GM10266 (cell line): ENCODE measurements around the gene DHX29.

ENCODE experiments used
- DNase-seq: peaks from one replicate; pipeline ENCODE4 v3.0.0; 2012; ENCODE audit errors: extremely low spot score
- TF ChIP-seq, protein P1 (sequence below): IDR thresholded peaks from 2 replicates; pipeline ENCODE4 v1.5.1; 2012; ENCODE audit warnings: mild to moderate bottlenecking, low read depth; ENCODE audit not compliant: control insufficient read depth, insufficient read depth; ENCODE audit errors: missing control alignments

Gene DHX29

GRCh38 chr5:55276771-55277170, 30.7 kb downstream of the DHX29 start:
- no peak for DNase-seq

GRCh38 chr5:55258339-55258738, 49.2 kb downstream of the DHX29 start:
- no peak for DNase-seq
- TF ChIP-seq, protein P1, sequence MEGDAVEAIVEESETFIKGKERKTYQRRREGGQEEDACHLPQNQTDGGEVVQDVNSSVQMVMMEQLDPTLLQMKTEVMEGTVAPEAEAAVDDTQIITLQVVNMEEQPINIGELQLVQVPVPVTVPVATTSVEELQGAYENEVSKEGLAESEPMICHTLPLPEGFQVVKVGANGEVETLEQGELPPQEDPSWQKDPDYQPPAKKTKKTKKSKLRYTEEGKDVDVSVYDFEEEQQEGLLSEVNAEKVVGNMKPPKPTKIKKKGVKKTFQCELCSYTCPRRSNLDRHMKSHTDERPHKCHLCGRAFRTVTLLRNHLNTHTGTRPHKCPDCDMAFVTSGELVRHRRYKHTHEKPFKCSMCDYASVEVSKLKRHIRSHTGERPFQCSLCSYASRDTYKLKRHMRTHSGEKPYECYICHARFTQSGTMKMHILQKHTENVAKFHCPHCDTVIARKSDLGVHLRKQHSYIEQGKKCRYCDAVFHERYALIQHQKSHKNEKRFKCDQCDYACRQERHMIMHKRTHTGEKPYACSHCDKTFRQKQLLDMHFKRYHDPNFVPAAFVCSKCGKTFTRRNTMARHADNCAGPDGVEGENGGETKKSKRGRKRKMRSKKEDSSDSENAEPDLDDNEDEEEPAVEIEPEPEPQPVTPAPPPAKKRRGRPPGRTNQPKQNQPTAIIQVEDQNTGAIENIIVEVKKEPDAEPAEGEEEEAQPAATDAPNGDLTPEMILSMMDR: no peak

More at GRCh38 chr5:55276771-55277170, 30.7 kb downstream of the DHX29 start:
- TF ChIP-seq, protein P1: no peak

GRCh38 chr5:55254802-55255201, 52.7 kb downstream of the DHX29 start:
- TF ChIP-seq, protein P1: no peak
- DNase-seq: no peak

DNA sequence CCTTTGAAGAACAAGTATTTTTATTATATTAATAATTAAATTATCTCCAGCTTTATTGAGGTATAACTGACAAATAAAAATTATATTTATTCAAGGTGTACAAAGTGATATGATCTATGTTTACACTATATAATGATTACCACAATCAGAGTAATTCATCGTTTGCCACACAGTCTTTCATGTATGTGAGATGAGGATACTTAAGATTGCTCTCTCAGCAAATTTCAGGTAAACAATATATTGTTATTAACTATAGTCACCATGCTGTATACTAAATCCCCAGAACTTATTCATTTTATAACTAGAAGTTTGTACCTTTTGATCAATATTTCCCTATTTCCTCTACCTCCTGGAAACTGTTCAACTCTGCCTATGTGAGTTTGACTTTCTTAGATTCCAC, 57.4 kb downstream of the DHX29 start:
- DNase-seq: no peak
- TF ChIP-seq, protein P1: no peak

GRCh38 chr5:55241746-55242145, 65.7 kb downstream of the DHX29 start:
- TF ChIP-seq, protein P1: no peak
- no peak for DNase-seq

GRCh38 chr5:55236800-55237199, 70.7 kb downstream of the DHX29 start:
- TF ChIP-seq, protein P1: no peak

DNA sequence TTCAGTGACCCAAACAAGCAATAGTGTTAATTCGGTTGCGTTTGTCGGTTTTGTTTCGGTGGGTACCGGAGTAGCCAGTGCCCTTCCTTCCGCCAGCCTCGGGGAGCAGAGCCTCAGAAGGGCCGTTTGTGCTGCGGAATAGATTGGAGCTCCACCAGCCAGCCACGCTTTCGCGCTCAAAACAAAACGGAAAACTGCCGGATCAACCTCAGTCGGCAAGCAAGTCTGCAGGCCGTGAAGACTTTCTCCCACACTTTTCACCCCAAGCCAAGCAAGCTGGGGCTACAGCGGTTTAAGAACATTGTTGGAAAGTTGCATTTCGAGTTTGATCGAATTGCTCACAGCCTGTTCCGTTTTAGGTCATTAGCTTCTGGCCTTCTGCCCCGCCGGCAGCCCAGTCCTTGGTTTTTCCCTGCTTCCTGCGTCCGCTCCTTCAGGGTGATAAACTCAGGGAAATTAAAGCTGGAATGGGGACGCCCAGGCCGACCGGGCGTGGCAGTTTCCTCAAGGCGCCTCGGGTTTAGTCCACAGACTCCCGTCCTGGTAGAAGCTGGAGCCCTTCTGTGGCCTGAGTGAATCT, 73.3 kb downstream of the DHX29 start:
- DNase-seq: peak; percentile 20
- TF ChIP-seq, protein P1: no peak

More at GRCh38 chr5:55236800-55237199, 70.7 kb downstream of the DHX29 start:
- no peak for DNase-seq
